GM12872 (cell line): Measurements from ENCODE around the gene KIRREL1.

Experiments used
- CTCF ChIP-seq: IDR thresholded peaks from 3 replicates; pipeline ENCODE4 v1.5.1; 2011; ENCODE audit warnings: low read depth, mild to moderate bottlenecking, low read length, moderate library complexity; ENCODE audit not compliant: insufficient read depth

KIRREL1 gene

GRCh38 chr1:158026651-158027050 is 33.2 kb downstream of the KIRREL1 start:
- TF ChIP-seq CTCF: no peak

- TF ChIP-seq CTCF: no peak
Observed at GRCh38 chr1:158027508-158027907, 34.1 kb downstream of the KIRREL1 start.

GRCh38 chr1:158028969-158029368 is 35.5 kb downstream of the KIRREL1 start:
- no peak for TF ChIP-seq CTCF

- no peak for TF ChIP-seq CTCF
Observed at GRCh38 chr1:158035014-158035413, 41.6 kb downstream of the KIRREL1 start.

GRCh38 chr1:158035976-158036583 is 42.6 kb downstream of the KIRREL1 start:
- TF ChIP-seq CTCF: peak; percentile 53; the same call in 2 of the 3 replicates

- TF ChIP-seq CTCF: no peak
Observed at GRCh38 chr1:158037008-158037865, 43.8 kb downstream of the KIRREL1 start.

GRCh38 chr1:158037866-158038359 is 44.5 kb downstream of the KIRREL1 start:
- no peak for TF ChIP-seq CTCF
